Measurements from ENCODE around the gene POLE.
A peak's percentile ranks its signal among the peaks of the same experiment; 100 is the strongest.
"Not testable (repeated sequence)": the region's sequence is repeated elsewhere in the genome, so short reads cannot be mapped to it uniquely, and the experiment has no call there.

The POLE gene

GRCh38 chr12:132610866-132611602 is 76.1 kb downstream of the POLE start:
- no peak for DNase-seq

GRCh38 chr12:132610051-132610759 is 76.9 kb downstream of the POLE start, which contains the start of gene LRCOL1:
TSS of gene LRCOL1 (minus strand) at chr12:132610582. CDS start at chr12:132606251, 4,331 bp downstream.
- DNase-seq: no peak

- no peak for DNase-seq
Observed at GRCh38 chr12:132608231-132609171, 78.6 kb downstream of the POLE start.

GRCh38 chr12:132606927-132607326 is 80.2 kb downstream of the POLE start:
- DNase-seq: no peak

- no peak for DNase-seq
Observed at GRCh38 chr12:132606466-132606865, 80.7 kb downstream of the POLE start.

- no peak for DNase-seq
Observed at GRCh38 chr12:132605892-132606291, 81.2 kb downstream of the POLE start.

- no peak for DNase-seq
Observed at GRCh38 chr12:132604668-132605441, 82.3 kb downstream of the POLE start.

- no peak for DNase-seq
Observed at GRCh38 chr12:132604151-132604618, 83.0 kb downstream of the POLE start.

- DNase-seq: no peak
Observed at GRCh38 chr12:132603240-132604150, 83.6 kb downstream of the POLE start.

- DNase-seq: no peak
Observed at GRCh38 chr12:132602572-132603239, 84.4 kb downstream of the POLE start.

GRCh38 chr12:132601171-132601883 is 85.8 kb downstream of the POLE start:
- DNase-seq: no peak

- DNase-seq: no peak
Observed at GRCh38 chr12:132600048-132601032, 86.8 kb downstream of the POLE start.

GRCh38 chr12:132599502-132599901 is 87.6 kb downstream of the POLE start:
- not testable (repeated sequence) for DNase-seq

GRCh38 chr12:132597333-132598316 is 89.5 kb downstream of the POLE start:
- DNase-seq: peak; percentile 21

GRCh38 chr12:132596016-132596415 is 91.1 kb downstream of the POLE start:
- DNase-seq: no peak

- no peak for DNase-seq
Observed at GRCh38 chr12:132595183-132595582, 92.0 kb downstream of the POLE start.

GRCh38 chr12:132593938-132594358 is 93.2 kb downstream of the POLE start:
- no peak for DNase-seq
